Iris pigment epithelial cell (primary cell): Measurements from ENCODE around the gene PODXL.

Experiments
- DNase-seq: peaks from one replicate; pipeline ENCODE4 v3.0.0-alpha.2; 2011; ENCODE audit warnings: low read depth

Gene PODXL

GRCh38 chr7:131556053-131556908, at the start of gene PODXL:
TSS of gene PODXL (minus strand) at chr7:131556628. CDS start at chr7:131556359, 269 bp downstream.
- DNase-seq, result peak; percentile 26

GRCh38 chr7:131605280-131605878, 49.0 kb upstream of the PODXL start:
- DNase-seq, result no peak

GRCh38 chr7:131604841-131605279, 48.4 kb upstream of the PODXL start:
- peak; percentile 54 for DNase-seq

- no peak for DNase-seq
Observed at GRCh38 chr7:131603932-131604331, 47.5 kb upstream of the PODXL start.

GRCh38 chr7:131602994-131603372, 46.6 kb upstream of the PODXL start:
- DNase-seq, result no peak

GRCh38 chr7:131602304-131602993, 46.0 kb upstream of the PODXL start:
- DNase-seq, result no peak

- DNase-seq, result peak; percentile 37
Observed at GRCh38 chr7:131600085-131600881, 43.9 kb upstream of the PODXL start.

- no peak for DNase-seq
Observed at GRCh38 chr7:131596785-131597184, 40.4 kb upstream of the PODXL start.

- DNase-seq, result no peak
Observed at GRCh38 chr7:131595699-131596098, 39.3 kb upstream of the PODXL start.

- no peak for DNase-seq
Observed at GRCh38 chr7:131591687-131592319, 35.4 kb upstream of the PODXL start.

- no peak for DNase-seq
Observed at GRCh38 chr7:131587315-131587923, 31.0 kb upstream of the PODXL start.

- no peak for DNase-seq
Observed at GRCh38 chr7:131586759-131587158, 30.3 kb upstream of the PODXL start.

- no peak for DNase-seq
Observed at GRCh38 chr7:131586259-131586658, 29.8 kb upstream of the PODXL start.

- no peak for DNase-seq
Observed at GRCh38 chr7:131583430-131583829, 27.0 kb upstream of the PODXL start.

- DNase-seq, result no peak
Observed at GRCh38 chr7:131581241-131582051, 25.0 kb upstream of the PODXL start.

GRCh38 chr7:131578602-131579001, 22.2 kb upstream of the PODXL start:
- no peak for DNase-seq

- DNase-seq, result peak; percentile 31
Observed at GRCh38 chr7:131574741-131575140, 18.3 kb upstream of the PODXL start.

GRCh38 chr7:131570401-131570800, 14.0 kb upstream of the PODXL start:
- no peak for DNase-seq

- no peak for DNase-seq
Observed at GRCh38 chr7:131568970-131569369, 12.5 kb upstream of the PODXL start.

- no peak for DNase-seq
Observed at GRCh38 chr7:131568510-131568909, 12.1 kb upstream of the PODXL start.
